HG02981 (cell line): ENCODE measurements around the gene NEB.
"Not testable (repeated sequence)": the region's sequence is repeated elsewhere in the genome, so short reads cannot be mapped to it uniquely, and the experiment has no call there.

Source experiments
- ATAC-seq: cut with Tn5 transposase; IDR thresholded peaks from one replicate; pipeline ENCODE4 v1.9.1; 2021; ENCODE audit warnings: mild to moderate bottlenecking, moderate library complexity; ENCODE audit not compliant: unreplicated experiment

Gene NEB

DNA sequence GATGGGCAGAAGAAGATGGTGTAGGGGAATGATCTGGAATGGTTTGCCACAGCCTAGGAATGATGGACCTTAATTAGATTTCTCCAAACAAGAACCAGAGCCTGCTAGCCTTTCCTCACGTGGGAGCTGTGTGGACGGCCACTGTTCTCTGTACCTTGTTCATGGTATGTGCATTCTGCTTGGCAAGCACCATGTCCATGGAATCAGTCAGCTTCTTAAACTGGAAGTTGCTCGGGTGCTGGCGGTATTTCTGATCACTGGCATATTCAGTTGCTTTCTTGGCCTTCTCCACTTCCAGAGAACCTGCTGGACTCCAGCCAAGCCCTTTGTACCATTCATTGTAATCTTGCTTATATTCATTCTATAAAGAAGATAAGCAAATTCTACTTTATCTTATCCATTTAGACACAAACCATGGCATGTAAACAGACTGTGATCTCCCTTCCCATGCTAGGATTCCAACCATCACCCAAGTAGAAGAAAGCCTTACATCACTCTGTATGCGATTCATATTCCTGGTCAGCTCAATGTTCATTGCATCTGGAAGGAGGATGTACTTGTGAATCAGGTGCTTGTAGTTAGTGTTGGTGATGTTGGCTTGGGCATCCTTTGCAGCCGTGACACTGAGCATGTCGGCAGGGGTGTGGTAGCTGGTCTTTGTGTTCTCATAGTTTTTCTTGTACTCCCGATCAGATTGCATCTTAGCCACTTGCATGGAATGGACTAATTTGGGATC, 78.4 kb downstream of the NEB start:
- ATAC-seq = no peak

DNA sequence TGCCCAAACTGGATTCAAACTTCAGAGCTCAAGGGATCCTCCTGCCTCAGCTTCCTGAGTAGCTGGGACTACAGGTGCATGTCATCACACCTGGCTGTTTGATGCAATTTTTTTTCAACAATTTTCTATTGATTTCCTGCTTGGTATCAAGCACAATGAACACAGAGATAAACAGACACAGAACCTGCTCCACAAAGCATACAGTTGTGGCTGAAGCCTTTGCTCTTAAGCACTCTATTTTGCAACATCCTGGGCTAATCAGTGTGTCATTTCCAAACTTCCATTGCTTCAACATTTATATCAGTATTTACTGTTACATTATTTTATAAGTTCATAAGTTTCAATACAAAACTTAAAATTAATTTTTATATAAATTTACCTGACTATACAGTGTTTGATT, 79.4 kb downstream of the NEB start:
- no peak for ATAC-seq

DNA sequence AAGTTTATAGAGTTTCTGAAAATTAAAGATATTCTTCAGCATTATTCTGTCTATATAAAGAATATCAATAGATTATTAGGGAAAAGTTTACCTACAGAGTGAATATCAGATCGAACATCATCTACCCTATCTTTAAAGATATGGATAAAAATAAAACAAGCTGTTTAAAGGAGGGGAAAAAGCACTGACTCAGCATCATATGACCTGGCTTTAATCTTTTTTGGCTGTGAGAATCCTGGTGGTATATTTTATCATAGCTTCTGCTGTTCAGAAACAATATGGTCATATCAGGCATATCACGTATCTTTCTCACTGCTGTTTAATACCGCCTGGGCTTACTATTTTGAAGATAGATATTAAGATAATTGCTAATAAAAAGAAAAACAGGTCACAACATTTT, 80.2 kb downstream of the NEB start:
- ATAC-seq = no peak

DNA sequence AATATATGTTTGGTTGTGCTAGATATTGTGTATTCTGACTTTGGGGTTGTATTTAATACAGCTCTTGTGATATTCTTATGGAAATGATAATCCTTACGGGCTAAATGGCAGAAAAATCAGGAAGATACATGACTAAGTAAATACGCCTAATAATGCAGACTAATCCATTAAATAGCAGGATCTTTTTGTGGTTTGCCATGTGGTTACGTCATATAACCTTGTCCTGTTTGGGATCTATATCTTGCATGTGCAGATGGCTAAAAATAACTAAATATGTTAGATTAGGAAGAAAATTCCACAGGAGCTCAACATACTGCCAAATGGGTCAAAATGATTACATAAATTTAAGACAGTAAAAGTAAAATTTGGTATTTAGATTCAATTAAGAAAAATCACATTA, 83.0 kb downstream of the NEB start:
- ATAC-seq = no peak

DNA sequence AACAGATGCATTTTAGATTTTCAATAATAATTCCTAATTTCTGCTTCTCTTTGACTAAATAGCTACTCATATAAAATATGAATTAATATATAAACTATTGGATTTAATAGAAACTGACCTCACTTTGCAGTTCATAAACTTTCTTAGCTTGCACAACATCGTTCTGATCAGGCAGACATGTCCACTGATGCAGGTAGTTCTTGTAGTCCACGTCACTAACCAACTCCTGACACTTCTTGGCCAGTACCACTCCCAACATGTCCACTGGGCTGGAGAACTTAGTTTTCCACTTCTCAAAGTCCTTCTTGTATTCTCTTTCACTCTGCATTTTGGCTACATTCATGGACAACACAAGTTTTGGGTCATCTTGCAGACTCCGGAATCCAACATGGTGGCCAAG, 83.8 kb downstream of the NEB start:
- ATAC-seq = no peak

DNA sequence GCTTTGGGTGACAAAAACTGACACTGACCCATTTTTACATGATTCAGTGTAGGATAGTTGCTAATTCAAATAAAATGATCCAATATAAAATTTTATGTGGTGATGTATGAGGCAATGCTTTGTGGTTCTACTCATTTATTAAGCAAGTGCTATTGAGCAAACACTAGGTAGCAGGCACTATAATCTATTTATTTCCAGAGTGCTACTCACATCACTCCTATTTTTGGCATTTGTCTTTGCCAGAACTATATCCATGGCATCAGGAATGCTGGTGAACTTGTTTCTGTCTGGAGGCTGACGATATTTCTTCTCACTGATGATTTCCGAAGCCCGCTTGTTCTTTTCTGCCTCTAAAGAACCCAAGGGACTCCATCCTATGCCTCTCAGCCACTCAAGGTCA, 84.3 kb downstream of the NEB start:
- ATAC-seq = no peak

DNA sequence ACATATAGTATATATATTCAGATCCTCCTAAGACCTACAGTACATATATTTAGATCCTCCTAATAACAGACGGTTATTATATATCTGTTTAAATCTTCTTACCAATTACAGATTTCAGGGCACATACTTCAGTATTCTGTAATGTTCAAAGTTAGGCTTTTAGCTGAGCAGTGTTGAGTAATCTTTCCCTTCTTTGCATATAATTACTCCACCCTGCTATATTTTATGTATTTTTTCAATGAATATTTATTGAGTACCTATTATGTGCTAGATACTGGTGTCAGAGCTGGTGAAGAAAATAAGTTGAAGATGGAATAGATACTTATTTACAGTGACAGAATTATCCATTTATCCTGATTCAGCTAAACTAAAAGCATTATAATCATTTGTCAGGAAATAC, 84.9 kb downstream of the NEB start:
- no peak for ATAC-seq

DNA sequence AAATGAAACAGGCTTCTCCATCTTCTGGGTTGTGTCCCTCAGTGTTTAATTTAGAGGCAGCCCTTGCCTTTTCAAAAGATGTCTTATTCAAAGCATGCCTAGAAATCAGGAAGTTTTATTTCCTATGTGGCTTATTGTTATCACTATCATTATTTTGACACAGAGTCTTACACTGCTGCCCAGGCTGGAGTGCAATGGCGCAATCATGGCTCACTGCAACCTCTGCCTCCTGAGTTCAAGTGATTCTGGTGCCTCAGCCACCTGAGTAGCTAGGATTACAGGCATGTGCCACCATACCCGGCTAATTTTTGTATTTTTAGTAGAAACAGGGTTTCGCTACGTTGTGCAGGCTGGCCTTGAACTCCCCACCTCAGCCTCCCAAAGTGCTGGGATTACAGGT, 87.8 kb downstream of the NEB start:
- ATAC-seq = not testable (repeated sequence)

DNA sequence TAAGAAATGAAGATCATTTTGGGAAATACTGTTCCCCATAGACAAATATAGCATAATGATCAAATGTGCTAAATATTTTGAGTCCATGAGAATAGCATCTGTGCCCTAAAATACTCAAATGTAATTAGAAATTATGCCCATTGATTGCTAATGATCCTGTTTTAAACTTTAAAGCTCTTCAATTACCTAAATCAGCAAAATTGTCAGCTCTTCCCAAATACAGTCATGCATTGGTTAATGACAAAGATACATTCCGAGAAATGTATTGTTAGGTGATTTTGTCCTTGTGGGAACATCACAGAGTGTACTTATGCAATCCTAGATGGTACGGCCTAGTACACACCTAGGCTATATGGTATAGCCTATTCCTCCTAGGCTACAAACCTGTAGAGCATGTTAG, 89.7 kb downstream of the NEB start:
- ATAC-seq = no peak

DNA sequence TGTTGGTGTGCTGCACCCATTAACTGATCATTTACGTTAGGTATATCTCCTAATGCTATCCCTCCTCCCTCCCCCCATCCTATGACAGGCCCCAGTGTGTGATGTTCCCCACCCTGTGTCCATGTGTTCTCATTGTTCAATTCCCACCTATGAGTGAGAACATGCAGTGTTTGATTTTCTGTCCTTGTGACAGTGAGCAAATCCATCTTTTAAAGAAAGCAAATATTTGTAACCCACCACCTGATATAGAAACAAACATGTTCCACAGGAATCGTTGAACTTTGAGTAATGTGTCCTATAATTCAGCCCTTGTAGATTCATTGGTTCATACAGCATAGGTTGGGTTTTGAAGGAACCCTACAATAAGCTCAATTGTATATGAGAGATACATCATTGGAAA, 92.4 kb downstream of the NEB start:
- not testable (repeated sequence) for ATAC-seq

DNA sequence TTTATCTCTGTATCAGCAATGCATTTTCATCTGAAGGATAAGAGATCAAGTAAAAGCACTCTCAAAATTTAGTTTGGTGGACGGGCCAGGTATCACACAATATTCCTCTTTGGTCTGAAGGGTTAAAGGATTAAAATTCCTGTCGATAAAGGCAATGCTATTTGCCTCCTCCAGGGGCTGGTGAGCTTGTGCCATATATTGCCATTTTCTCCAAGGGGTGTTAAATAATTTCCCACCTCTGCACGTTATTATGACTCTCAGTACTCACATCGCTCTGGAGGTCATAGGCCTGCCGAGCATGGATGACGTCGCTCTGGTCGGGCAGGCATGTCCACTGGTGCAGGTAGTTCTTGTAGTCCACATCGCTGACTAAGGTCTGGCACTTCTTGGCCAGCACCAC, 94.2 kb downstream of the NEB start:
- ATAC-seq = no peak

DNA sequence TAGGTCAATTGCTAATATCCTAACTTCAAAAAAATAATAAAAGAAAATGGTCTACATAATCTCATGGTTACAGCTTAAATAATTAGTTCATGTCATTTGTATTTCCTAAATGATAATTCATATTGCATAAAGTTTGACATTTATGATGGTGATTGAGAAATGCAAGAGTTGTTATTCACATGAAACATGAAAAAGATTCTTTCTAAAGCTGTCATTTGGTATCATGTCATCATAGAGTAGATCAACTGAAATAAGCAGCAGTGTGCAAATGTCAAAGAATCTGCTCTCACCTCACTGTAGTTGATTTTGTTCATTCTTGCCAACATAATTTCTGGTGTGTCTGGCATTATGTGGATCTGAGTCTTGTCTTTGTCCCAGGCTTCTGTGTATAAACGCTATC, 95.3 kb downstream of the NEB start:
- ATAC-seq = no peak

DNA sequence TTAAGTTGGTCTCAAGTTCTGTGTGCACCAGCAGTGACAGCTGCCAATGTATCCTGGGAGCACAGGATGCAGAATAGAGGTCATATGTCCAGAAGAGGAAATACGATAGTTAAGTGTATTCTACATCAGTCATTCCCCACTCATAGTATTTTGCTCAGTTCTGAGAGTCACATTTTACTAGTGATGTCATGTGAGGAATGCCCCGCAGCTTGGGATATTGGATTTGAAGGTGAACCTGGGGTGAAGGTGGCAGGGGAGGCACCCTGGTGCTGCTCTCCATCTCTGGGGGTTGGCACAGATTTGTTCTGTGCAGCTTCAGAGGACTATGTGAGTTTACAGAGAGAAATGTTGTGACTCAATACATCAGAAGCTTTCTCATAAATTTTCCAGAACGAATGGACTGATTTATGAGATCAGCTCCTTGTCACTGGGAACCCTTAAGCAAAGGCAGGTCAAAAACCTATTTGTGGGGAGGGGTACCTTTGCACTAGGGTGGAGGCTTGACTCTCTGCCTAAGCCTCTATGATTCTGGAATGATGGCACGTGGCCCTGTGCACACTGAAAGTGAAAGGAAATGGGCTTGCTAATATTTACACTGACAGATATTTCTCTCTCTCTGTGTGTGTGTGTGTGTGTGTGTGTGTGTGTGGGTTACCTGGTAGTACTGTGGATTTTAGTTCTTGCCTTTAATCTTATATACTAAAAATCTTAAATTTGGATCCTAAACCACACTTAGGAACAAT, 95.9 kb downstream of the NEB start:
- peak; percentile 70 for ATAC-seq

DNA sequence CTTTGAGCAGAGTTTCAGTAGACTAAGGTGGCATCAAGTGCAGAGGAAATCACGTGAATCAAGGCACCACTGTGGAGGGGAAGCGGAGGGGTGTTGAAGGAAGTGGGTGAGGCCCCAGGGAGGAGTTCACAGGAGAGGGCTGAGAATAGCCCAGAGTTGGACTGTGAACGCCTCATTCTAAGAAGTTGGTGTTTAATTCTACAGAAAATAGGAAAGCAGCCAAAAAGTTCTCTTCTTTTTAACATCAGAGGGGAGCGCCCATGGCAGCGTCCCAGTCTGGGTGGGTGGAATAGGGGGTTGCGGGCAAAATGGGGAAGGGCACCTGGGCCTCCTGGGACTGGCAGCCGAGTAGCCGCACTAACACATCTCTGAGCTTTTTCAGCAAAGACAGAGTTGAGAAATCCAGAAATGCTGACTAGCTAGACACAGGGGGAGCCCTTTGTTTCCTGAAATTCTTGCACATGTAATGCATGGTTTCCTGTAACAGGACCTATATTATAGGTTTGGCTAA, 97.0 kb downstream of the NEB start:
- ATAC-seq = no peak

DNA sequence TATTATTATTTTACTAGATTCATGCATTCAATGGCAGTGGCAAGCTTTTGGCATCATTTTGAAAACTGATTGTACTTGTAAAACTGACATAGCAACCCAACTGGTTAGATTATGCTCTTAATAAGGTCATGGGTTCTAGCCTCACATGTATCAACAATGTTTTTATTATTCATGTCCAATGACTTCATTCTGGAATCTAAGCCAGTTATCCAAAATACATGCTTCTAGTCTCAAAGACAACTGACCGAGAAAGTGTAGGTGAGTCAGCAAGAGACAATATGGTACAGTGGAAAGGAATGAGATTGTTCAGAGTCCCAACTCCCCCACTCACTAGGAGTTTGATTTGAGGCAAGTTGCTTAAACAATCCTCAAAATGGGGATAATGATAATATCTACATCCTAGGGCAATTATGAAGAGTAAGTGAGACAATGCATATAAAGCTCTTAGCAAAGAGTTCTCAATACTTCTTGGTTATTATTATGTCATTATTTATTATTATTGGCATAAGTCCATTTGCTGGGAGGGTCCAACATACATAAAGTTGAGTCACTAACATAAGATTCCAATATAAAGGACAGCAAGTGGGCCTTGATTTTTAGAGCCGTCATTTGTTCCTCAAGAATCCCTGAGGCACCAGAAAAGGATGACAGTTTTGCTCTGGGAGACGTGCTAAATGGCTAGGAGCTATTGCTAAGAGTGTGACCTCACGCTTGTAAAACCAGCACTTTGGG, 99.4 kb downstream of the NEB start:
- ATAC-seq = no peak

DNA sequence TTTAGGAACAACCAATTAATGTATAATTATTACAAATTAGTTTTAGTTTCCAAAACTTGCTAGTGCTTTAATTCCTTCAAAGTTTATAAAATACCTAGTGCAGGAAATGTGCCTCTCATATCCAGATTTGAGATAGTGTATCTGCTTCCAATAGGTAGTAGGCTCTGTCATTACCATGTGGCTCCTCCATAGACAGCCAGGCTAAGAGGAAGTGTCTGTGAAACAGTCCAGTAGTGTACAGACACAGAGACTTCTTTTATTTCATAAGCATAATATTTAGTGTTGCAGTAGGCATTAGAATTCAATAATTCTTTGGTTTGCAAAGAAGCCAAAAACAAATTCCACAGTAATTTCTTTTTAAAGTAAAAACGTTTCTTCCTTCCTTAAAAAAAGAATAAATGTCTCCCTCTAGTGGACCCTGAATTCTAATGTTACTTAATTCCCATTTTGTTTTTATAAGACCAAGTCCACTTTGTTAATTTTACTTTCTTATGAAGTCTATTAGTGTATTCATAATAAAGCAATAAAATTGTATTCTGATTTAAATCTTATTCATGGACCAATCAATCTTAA, 101.2 kb downstream of the NEB start:
- no peak for ATAC-seq

DNA sequence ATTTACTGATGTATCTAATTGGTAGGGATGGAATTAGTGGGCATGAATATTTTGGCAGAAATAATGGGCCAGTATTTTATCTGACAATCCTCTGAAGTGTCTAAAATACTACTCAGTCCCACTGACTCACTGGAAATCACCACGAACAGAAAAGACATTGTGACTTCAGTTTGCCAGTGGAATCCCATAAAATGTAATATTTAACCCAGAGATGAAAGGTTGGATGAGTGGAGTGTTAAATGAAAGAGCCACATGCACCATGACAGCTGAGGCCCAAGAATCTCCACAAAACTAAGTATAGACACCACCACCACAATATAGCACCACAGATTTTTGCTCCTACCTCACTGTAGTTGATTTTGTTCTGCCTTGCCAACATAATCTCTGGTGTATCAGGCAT, 103.9 kb downstream of the NEB start:
- no peak for ATAC-seq

DNA sequence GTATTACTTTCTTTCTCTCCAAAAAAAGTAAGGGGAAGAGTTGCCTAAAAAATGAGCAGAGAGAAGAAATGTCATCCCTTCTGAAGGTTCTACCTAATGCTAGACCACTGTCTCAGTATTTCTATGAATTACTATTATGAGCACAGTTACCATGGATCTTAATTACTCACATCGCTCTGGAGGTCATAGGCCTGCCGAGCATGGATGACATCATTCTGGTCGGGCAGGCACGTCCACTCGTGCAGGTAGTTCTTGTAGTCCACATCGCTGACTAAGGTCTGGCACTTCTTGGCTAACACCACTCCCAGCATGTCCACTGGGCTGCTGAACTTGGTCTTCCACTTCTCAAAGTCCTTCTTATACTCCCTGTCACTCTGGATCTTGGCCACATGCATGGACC, 106.9 kb downstream of the NEB start:
- no peak for ATAC-seq

DNA sequence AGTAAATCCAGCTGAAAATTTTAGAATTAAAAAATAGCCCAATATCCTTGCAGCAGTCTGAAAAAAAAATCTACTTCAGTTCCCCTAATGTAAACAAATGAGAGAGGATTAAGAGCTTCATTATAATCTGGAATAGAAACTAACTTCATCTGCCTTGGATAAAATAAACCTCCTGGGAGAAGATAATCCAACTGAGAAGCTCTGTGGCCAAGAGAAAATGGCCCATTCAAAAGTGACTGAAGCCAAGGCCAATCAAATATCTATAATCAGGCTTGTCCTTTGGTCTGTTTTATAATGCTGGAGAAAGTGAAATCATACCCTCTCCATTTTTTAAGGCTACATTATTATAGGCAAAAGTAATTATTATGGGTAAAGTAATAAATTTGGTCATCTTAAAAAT, 110.0 kb downstream of the NEB start:
- ATAC-seq = no peak

DNA sequence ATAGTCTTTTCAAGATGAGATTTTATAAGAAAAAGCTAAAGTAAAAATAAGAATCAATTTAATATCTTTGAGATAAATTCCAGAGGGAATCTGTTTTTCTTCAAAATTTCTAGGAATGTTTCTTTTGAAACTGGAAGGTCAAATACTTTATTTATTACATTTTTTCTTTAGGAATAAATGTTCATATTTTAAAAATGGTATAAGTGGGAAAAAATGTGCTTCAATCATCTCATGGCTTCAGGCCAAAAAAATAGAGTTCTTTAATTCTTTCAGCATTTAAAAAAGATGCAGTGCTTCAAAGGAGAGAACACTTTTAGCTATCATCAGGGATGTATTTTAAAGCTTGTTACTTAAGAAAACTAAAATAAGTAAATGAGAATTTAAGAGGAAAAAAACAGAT, 110.6 kb downstream of the NEB start:
- ATAC-seq = no peak

DNA sequence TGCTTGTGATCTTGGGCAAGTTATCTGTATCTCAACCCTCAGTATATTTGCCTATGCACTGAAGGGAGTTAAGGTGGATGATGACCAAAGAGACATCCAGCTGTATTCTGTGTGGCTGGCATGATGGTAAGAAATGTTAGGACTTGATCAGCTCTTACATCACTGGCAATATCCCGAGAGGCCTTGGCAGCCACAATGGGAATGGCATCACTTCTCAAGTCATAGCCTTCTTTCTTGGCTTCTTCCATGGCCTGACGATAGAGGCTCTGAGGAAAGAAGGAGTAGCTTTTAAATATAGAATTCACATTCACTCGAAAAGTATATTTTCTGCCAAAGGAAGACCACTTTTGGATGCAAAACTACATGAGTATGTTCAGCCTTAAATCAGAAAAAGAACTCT, 113.5 kb downstream of the NEB start:
- ATAC-seq = no peak
